Suprapubic skin (tissue), 4 donors: ENCODE results near the gene FOXL2. TPM values are rescaled to one million over a fixed set of nuclear protein-coding genes. Genes with fewer than 3 reads are reported as not detected.

Experiments used
- DNase-seq, 2 donors: peaks; one replicate each; pipeline ENCODE4 v3.0.0-alpha.2; 2019; ENCODE audit warnings: low spot score in 2 of 2
- H3K27ac ChIP-seq: fragments of 200-600 bp; sonication (generic); one replicate; pipeline ENCODE4 v1.5.1; 2019
- H3K27me3 ChIP-seq: fragments of 200-600 bp; sonication (generic); one replicate; pipeline ENCODE4 v1.5.1; 2019
- H3K36me3 ChIP-seq: fragments of 200-600 bp; sonication (generic); one replicate; pipeline ENCODE4 v1.5.1; 2019
- H3K4me1 ChIP-seq: fragments of 200-600 bp; sonication (generic); one replicate; pipeline ENCODE4 v1.5.1; 2019
- H3K4me3 ChIP-seq: fragments of 200-600 bp; sonication (generic); one replicate; pipeline ENCODE4 v1.5.1; 2019; ENCODE audit warnings: mild to moderate bottlenecking
- H3K9me3 ChIP-seq: fragments of 200-600 bp; sonication (generic); one replicate; pipeline ENCODE4 v1.5.1; 2019
- POLR2AphosphoS5 ChIP-seq, 3 donors: sonication (generic); formaldehyde crosslinking; IDR thresholded peaks; one replicate each; pipeline ENCODE4 v1.6.1; 2017; ENCODE audit warnings: antibody characterized with exemption in 3 of 3
- WGBS: methylation state at CpG from one replicate; pipeline ENCODE4 v1.1.5; 2018; 5-methylcytosine and 5-hydroxymethylcytosine counted together
- total RNA-seq, 4 donors: library from RNA; depleted of rRNA; stranded (reverse); fragments of >200 nt; gene quantifications; one replicate each; pipeline ENCODE4 v1.1.0, GENCODE V29; 2016

FOXL2 gene
- total RNA-seq, 4 donors from 2014 or later, result 0.30 TPM; not detected in 3

DNA sequence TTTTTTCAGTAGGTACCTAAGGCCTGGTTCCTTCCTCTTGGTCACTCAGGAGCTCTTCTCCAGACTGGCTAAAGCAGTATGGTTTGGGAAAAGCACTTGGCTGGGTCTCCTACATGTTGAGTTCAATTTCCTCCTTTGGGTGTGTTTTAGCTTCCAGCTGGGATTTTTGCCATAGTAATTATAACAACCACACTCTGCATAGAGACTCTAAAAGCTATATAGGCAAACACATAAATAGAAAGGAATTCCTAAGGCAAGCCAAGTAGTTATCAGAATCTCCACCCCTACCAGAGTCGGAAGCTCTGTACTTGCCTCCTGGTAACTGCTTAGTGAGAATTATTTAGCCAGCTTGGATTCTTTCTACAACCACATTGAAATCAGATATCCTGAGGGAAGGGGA lies 48.6 kb downstream of the FOXL2 start:
- TF ChIP-seq POLR2AphosphoS5 (IDR thresholded peaks at IDR 0.05), result no peak
- 9% methylated on average over 1 of the region's 1 CpG for WGBS
- no peaks in the 10 kb centered on the region for H3K9me3 ChIP-seq
- H3K4me3 ChIP-seq, result no peak overlapping the region
- no peak overlapping the region for H3K27ac ChIP-seq
- no peak for DNase-seq
- H3K4me1 ChIP-seq, result peaks cover 16% of the 10 kb centered on the region
- no peaks in the 10 kb centered on the region for H3K36me3 ChIP-seq
- H3K27me3 ChIP-seq, result no peaks in the 10 kb centered on the region

Other genes starting within 250 kb of the FOXL2 start
- 10 to 100 TPM; 47.4 to 66.9 (median 53.2) TPM for gene PIK3CB, start 112.2 kb downstream of the FOXL2 start, total RNA-seq
- gene FOXL2NB, start 80 bp upstream of the FOXL2 start, total RNA-seq, result under 1 TPM in 1 of 4 donors, not detected in 3; 0.26 TPM
- gene PRR23A, start 59.1 kb upstream of the FOXL2 start, total RNA-seq, result not detected
- not detected for gene PRR23B, start 73.8 kb upstream of the FOXL2 start, total RNA-seq
- not detected for gene PRR23C, start 97.8 kb upstream of the FOXL2 start, total RNA-seq